ENCODE results near the gene RAD23A. TPM values are rescaled to one million over a fixed set of nuclear protein-coding genes. Genes with fewer than 3 reads are reported as not detected.

RAD23A gene
- total and polyA plus RNA-seq, 2 of the 4 experiments (the other 2 are of a cell fraction) = 54.3 to 67.8 TPM

GRCh38 chr19:12974301-12975220 is 28.9 kb downstream of the RAD23A start (continued):
- no peak for TF ChIP-seq CEBPB (IDR thresholded peaks at IDR 0.05; ENCODE audit: low read depth, low read length)

DNA sequence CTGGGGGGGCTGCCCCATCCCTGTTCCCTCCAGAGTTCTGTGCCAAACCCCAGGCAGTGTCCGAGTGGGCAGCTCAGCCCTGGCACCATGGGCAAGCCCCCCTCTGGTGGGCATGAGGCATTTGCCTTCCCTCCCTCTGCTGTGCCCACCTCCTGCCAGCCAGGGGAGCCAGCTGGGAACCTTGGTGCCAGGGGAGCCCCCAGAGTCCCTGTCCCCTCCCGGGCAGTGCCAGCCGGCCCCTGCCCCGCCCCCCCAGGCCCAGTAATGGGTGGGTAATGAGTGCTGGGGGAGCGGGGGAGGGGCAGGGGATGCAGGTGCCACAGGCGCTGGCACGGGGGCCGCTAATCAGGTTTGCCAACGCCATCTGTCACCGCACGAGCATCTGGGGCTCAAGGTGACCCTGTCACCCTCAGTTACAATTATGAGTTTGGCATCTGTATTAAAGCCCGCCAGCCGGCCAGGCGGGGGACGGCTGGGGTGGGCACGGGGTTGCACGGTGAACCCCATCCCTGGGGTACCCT is 29.6 kb downstream of the RAD23A start:
- Histone ChIP-seq H3K27ac (ENCODE audit: insufficient read depth, low read length) (no peak overlapping the region), H2BK120ac (ENCODE audit: low read depth, low read length) (no peak overlapping the region), H3K4me1 (ENCODE audit: control insufficient read depth, insufficient read depth, low read length) (no peaks in the 10 kb centered on the region), H4K8ac (ENCODE audit: low read depth in 2 of 2, low read length in 2 of 2) (no peak overlapping the region), H4K5ac (ENCODE audit: low read depth, low read length) (no peak overlapping the region), H3K4me3 (ENCODE audit: insufficient read depth, low read depth, low read length) (no peak overlapping the region), H4K20me1 (ENCODE audit: insufficient read depth, low read length) (no peaks in the 10 kb centered on the region), H3K9ac (ENCODE audit: low read depth, low read length) (no peak overlapping the region), H2AFZ (replicated peaks; ENCODE audit: low read length, poor library complexity) (no peak overlapping the region), H2AK5ac (ENCODE audit: low read depth, low read length) (no peak overlapping the region), H2AK9ac (replicated peaks; ENCODE audit: low read depth, low read length, poor library complexity) (no peak overlapping the region), H3K27me3 (ENCODE audit: control insufficient read depth, insufficient read depth, low read length) (no peaks in the 10 kb centered on the region), H3K56ac (ENCODE audit: extremely low read depth, insufficient read depth, low read length) (no peak overlapping the region), H2BK15ac (ENCODE audit: low read depth, low read length) (no peak overlapping the region), H3K36me3 (ENCODE audit: control insufficient read depth, insufficient read depth, low read length) (no peaks in the 10 kb centered on the region), H3K4ac (ENCODE audit: low read depth, low read length) (no peak overlapping the region), H2BK5ac (ENCODE audit: low read depth, low read length, poor library complexity, severe bottlenecking) (no peak overlapping the region), H2BK20ac (ENCODE audit: low read depth, low read length) (no peak overlapping the region), H3K23ac (ENCODE audit: low read depth, low read length) (no peak overlapping the region), H3K9me1 (ENCODE audit: insufficient read depth, low read length) (0 out of 2 replicates have a peak, but pooled peaks cover 2% of the 10 kb centered on the region), H3K4me2 (ENCODE audit: low read depth, low read length) (no peak overlapping the region), H3K18ac (ENCODE audit: low read depth, low read length) (no peak overlapping the region), H3K79me1 (ENCODE audit: low read depth in 1 of 2, low read length in 2 of 2) (no peaks in the 10 kb centered on the region), H3K14ac (replicated peaks; ENCODE audit: low read depth, low read length) (no peak overlapping the region), H3K9me3 (ENCODE audit: control insufficient read depth, insufficient read depth, low read length) (no peaks in the 10 kb centered on the region), H4K91ac (ENCODE audit: insufficient read depth, low read depth, low read length) (no peak overlapping the region)
- DNase-seq (no peak), ATAC-seq (ENCODE audit: low read depth) (no peak)
- no TSS peak for BruUV-seq (replicated peaks)
- in situ Hi-C loops (cut with MboI; ENCODE audit: low sequenced_read_pairs) = loop anchor here (5.0 to 25.0 kb wide), 3 partner anchors 287 to 762 kb away; a partner anchor contains a TSS
- 71% methylated on average over 5 of the region's 17 CpGs; no CpG with 5 or more reads in 1 of the 2 experiments for WGBS, 2 experiments (ENCODE audit: extremely low coverage in 2 of 2, insufficient read length in 1 of 2)
- TF ChIP-seq SMC3 (IDR thresholded peaks at IDR 0.05; ENCODE audit: low read depth, low read length) (no peak), NFE2L2 (IDR thresholded peaks at IDR 0.05; ENCODE audit: low read depth, low read length) (no peak), BHLHE40 (IDR thresholded peaks at IDR 0.05; ENCODE audit: low read depth, low read length) (no peak), FOS (IDR thresholded peaks at IDR 0.05; ENCODE audit: low read depth, low read length) (no peak), ELK1 (IDR thresholded peaks at IDR 0.05; ENCODE audit: borderline replicate concordance, low read depth, low read length) (no peak), RFX5 (IDR thresholded peaks at IDR 0.05; ENCODE audit: low read depth, low read length) (no peak), MAFK (IDR thresholded peaks at IDR 0.05; ENCODE audit: low read depth, low read length) (no peak), RCOR1 (IDR thresholded peaks at IDR 0.05; ENCODE audit: insufficient replicate concordance, low read length) (no peak), USF2 (IDR thresholded peaks at IDR 0.05; ENCODE audit: low read depth, low read length) (no peak), POLR2A (IDR thresholded peaks at IDR 0.05; ENCODE audit: low read depth, low read length) (no peak)
- TF ChIP-seq, protein P1, sequence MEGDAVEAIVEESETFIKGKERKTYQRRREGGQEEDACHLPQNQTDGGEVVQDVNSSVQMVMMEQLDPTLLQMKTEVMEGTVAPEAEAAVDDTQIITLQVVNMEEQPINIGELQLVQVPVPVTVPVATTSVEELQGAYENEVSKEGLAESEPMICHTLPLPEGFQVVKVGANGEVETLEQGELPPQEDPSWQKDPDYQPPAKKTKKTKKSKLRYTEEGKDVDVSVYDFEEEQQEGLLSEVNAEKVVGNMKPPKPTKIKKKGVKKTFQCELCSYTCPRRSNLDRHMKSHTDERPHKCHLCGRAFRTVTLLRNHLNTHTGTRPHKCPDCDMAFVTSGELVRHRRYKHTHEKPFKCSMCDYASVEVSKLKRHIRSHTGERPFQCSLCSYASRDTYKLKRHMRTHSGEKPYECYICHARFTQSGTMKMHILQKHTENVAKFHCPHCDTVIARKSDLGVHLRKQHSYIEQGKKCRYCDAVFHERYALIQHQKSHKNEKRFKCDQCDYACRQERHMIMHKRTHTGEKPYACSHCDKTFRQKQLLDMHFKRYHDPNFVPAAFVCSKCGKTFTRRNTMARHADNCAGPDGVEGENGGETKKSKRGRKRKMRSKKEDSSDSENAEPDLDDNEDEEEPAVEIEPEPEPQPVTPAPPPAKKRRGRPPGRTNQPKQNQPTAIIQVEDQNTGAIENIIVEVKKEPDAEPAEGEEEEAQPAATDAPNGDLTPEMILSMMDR (conservative IDR thresholded peaks at IDR 0.05; ENCODE audit: low read depth, low read length) = no peak
- dilution Hi-C loops (cut with HindIII; ENCODE audit: low sequenced_read_pairs, unreplicated experiment) = no loop called here
- ChIA-PET CTCF (interaction anchor here (1.5 kb wide), 1 partner anchor 10 kb away, joined by 7 read pairs; no protein-coding TSS in a partner anchor), POLR2A (ENCODE audit: unreplicated experiment) (no interaction called here)
- intact Hi-C loops (cut with micrococcal nuclease) = loop anchor here (5.0 kb wide), 1 partner anchor 272 kb away; no protein-coding TSS in a partner anchor

Data from IMR-90 (cell line).